NCI-H1417 treated with DMSO at 0.1 percent for 48 hours (cell line): Measurements from ENCODE around the gene ARHGAP24.
"Not testable (repeated sequence)": the region's sequence is repeated elsewhere in the genome, so short reads cannot be mapped to it uniquely, and the experiment has no call there.

ENCODE experiments used
- DNase-seq: peaks from one replicate; lab custom pipeline; 2025; lab: John Stamatoyannopoulos, UW

ARHGAP24 gene

DNA sequence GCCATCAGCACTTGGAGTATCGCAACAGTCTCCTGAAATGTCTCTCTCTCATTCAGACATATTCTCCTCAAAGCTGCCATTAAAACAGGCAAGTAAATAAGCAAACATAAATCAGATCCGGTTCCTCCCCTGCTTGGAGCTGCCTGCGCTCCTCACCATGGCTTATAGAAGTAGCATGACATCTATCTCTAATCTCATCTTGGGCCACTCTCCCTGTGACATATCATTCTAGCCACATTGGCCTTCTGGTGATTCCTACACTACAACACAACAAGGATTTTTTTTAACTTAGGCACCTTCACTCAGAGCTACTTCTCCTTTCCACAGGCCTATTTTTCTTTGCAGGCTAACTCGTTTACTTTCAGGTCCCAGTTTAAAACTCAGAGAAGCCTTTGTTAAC lies 387.9 kb downstream of the ARHGAP24 start:
- DNase-seq: no peak

GRCh38 chr4:85864259-85865205 lies 389.6 kb downstream of the ARHGAP24 start:
- no peak for DNase-seq

DNA sequence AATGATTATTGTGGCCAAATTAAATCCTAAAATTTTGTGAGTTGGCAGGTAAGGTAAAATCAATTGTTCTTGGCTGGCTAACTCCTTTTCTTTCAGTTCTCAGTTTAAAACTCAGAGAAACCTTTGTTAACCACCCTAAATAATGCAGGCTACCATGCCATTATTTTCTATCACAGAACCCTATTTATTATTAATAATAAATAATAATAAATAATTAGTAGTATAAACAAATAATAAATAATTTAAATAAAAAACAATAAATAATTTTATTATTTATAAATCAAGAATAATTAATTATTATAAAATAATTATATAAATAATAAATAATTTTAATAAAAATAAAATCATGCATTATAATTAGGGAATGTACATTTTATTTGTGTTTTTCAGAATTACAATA lies 390.3 kb downstream of the ARHGAP24 start:
- no peak for DNase-seq

DNA sequence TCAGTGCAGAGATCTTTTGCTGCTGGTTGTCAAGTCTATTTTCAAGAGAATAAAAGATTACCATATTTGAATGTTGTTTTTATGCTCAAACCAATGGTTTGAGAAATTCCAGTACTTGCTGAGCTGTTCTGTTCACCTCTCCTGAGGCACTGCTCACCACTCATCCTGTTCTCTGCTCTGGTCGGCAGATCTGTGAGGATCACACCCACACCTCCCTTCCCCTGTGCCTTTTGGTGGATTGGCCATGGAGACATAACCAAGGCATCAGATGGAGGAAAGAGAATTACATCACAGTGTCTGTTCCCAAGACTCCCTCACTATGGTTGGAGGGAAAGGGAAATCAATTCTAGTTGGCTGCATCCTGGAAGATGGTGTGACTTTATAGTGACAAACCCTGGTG lies 391.6 kb downstream of the ARHGAP24 start:
- no peak for DNase-seq

- DNase-seq: no peak
Observed at GRCh38 chr4:85867271-85867670, 392.3 kb downstream of the ARHGAP24 start.

GRCh38 chr4:85869181-85869580 lies 394.2 kb downstream of the ARHGAP24 start:
- no peak for DNase-seq

DNA sequence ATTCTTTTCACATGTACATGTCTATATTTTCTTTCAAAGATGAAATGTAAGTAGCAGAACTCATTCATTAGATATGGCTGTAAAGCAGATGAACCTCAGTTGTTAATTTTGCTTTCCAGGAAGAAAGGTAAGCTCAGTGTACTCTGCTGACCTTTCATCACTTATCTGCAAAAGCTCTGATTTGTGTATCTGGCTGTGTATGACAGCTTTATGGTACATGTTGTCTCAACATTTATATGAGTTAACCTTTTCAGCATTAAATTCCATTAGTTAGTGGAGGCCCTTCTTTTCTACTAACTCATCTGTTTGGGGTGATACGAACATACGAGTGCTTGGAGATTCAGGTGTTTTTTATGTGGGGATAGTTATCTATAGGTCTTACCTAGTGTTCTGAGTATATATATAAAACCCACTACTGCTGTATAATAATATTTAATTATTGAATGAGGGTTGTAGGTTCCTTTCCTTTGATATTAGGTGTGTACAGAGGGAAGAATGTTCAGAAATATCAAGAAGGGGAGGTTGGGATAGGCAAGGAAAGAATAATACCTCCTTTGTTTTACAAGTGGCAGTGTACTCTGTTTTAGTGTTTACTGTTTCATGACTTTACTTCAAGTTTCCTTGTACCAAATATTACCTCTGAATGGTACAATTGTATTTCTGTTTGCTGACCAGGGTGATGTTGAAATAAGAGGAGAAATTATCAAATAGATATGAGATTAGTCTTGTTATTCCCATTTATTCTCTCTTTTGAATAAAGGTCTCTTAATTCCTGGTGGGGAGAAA lies 395.5 kb downstream of the ARHGAP24 start:
- DNase-seq: no peak

GRCh38 chr4:85873566-85873965 lies 398.6 kb downstream of the ARHGAP24 start:
- no peak for DNase-seq

- no peak for DNase-seq
Observed at GRCh38 chr4:85879518-85879917, 404.6 kb downstream of the ARHGAP24 start.

- DNase-seq: no peak
Observed at GRCh38 chr4:85883180-85883579, 408.2 kb downstream of the ARHGAP24 start.

DNA sequence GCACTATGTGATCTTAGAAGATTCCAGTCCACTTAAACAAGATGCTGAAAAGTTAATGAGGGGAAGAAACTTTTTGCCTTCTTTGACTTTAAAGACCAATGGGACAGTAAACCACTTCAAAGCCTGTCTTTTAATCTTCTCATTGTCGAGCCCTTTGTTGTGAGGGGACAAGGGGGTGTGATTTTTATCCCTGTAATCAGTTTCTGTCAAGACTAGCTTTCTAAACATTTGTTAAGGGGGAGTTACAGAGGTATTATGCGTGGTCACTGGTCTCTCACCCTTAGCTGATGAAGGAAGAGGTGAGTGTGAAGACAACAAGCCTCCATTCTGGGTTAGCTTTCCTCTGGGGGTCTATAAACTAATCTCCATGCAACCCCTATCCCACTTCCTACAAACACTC lies 409.3 kb downstream of the ARHGAP24 start:
- no peak for DNase-seq

GRCh38 chr4:85886665-85887064 lies 411.7 kb downstream of the ARHGAP24 start:
- no peak for DNase-seq

DNA sequence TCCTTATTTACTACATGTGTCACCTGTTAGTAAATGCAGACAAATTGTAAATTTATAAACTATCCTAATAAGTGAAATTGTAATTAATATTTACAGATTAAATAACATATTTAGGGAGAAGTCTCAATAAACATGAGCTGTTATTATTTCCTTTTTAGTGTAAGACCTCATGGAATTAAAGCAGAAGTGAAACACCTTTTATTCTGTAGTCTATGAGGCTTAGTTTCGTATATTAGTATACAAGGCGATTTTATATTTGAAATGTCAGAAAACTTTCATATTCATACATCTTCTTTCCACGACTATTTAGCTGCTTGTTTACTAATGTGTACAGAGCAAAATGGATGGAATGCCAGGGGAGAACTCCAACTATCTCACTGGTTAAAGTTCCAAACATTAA lies 414.4 kb downstream of the ARHGAP24 start:
- no peak for DNase-seq

DNA sequence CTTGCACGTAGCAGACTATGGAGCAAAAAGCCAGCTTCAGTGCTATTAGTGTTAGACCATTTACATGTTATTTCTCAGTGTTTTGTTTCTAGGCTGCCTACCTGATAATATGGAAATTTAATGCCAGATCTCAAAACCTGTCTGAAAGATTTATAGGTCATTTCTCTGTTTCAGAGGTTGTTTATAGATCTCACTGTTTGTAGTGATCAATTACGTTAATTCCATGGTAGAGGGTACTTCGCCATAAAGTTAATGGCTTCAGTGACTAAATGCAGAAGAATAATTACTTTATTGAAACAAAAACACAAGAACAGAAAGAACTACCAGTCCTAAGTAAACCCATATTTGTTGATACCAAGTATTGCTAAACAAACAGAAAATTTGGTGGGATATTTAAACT lies 420.8 kb downstream of the ARHGAP24 start:
- no peak for DNase-seq

DNA sequence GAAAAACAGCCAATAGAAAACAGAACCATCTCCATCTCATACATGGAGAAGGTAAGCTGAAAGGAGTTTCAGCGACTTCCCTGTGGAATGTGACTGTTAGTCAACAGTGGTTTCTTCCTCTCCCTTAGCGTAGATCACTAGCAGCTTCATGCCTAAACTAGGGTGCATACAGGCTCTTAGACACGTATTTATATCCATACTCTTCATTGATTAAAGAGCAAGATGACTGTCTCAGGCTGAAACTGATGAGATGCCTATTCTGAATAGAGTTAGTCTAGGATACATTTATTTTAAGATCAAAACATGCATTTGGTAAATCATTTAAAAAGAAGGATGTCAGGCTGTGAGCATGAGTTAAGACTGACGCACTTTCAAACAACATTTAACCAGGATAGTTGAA lies 423.3 kb downstream of the ARHGAP24 start:
- DNase-seq: no peak

DNA sequence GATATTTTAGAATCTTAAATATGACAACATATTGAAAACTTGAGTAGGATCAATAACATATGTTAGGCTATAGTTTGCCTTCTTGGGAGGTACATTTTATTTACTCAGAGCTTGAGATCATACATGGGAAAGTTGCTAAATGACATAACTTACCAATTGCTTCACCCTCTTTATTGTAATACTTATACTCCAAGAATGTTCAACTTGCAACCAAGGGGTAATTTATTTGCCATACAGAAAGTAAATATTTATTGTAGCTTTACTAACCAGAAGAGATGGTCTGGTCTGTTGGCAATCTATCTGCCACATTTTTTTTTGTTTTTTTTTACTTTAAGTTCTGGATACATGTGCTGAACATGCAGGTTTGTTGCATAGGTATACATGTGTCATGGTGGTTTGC lies 426.6 kb downstream of the ARHGAP24 start:
- no peak for DNase-seq

- DNase-seq: not testable (repeated sequence)
Observed at GRCh38 chr4:85902647-85903046, 427.7 kb downstream of the ARHGAP24 start.

GRCh38 chr4:85905761-85906160 lies 430.8 kb downstream of the ARHGAP24 start:
- DNase-seq: peak; percentile 30

DNA sequence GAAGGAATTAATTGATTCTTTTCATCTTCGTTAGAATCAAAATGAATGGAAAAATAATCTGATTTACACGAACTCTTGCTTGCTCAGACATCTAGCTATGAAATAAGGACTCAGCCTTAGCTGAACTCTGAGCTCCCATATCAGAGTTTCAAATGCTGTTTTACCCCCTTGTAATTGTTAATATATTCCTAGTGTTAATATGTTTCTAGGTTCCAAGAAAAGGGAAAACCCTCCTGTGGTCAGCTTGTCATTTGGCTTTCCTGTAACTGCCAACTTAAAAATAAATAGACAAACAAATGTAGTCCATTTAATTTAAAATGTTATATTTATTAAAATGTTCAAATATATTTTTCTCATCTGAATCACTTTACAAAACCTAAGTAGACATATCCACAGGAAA lies 432.1 kb downstream of the ARHGAP24 start:
- no peak for DNase-seq

DNA sequence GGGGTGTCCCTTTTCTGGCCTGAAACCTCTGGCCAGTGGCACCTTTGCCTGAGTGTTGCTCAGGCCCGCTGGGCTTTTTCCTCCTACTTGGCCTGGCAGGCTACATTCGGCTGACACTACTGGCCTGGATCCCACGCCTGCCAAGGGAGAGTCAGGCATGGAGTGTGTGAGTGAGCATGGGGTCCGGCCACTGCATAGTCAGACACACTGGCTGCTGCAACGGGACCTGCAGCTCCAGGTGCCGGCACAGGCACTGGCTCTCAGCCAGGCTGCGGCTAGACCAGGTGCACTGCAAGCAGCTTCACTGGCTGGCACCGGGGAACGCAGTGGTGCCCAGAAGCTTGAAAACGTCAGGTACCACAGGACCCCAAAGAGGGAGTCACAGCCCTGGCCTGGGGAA lies 434.9 kb downstream of the ARHGAP24 start:
- no peak for DNase-seq

GRCh38 chr4:85910985-85911384 lies 436.0 kb downstream of the ARHGAP24 start:
- no peak for DNase-seq

GRCh38 chr4:85913931-85914694 lies 439.2 kb downstream of the ARHGAP24 start:
- no peak for DNase-seq
